Coronary artery (tissue), 2 donors: ENCODE measurements around the gene KLF3.

Source experiments
- DNase-seq: peaks from one replicate; pipeline ENCODE4 v3.0.0-alpha.2; 2017; ENCODE audit warnings: low spot score
- H3K27ac ChIP-seq, 2 donors: fragments of 200-600 bp; sonication (generic); one replicate each; pipeline ENCODE4 v1.5.1; 2016 to 2019
- H3K4me3 ChIP-seq: fragments of 200-600 bp; sonication (generic); 2 replicates; pipeline ENCODE4 v1.5.1; 2016; ENCODE audit warnings: mild to moderate bottlenecking, moderate library complexity
- TF ChIP-seq, protein P1 (sequence below): fragments of 200-600 bp; sonication (generic); IDR thresholded peaks from one replicate; pipeline ENCODE4 v1.5.1; 2019; ENCODE audit warnings: antibody characterized with exemption

KLF3 gene

DNA sequence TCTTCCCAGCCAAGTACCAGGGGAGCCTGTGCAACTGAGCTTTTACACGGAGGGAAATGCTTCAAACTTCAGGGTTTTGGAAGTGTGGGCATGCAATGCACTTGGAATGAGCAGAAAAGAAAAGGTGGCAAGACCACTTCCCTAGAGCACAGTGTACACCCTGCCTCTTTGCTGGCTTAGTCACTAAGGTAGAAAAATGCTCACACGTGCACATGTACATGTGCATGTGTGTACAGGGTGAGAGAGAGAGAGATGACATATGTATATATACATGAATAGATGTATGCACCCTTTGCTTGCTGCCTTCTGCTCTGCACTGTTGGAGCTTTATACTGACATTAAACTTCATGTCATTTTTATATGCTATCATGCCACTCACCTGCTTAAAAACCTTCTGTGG is 7.9 kb upstream of the KLF3 start:
- Histone ChIP-seq H3K4me3 (no peak overlapping the region), H3K27ac (no peak overlapping the region)
- TF ChIP-seq, protein P1, sequence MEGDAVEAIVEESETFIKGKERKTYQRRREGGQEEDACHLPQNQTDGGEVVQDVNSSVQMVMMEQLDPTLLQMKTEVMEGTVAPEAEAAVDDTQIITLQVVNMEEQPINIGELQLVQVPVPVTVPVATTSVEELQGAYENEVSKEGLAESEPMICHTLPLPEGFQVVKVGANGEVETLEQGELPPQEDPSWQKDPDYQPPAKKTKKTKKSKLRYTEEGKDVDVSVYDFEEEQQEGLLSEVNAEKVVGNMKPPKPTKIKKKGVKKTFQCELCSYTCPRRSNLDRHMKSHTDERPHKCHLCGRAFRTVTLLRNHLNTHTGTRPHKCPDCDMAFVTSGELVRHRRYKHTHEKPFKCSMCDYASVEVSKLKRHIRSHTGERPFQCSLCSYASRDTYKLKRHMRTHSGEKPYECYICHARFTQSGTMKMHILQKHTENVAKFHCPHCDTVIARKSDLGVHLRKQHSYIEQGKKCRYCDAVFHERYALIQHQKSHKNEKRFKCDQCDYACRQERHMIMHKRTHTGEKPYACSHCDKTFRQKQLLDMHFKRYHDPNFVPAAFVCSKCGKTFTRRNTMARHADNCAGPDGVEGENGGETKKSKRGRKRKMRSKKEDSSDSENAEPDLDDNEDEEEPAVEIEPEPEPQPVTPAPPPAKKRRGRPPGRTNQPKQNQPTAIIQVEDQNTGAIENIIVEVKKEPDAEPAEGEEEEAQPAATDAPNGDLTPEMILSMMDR: no peak
- no peak for DNase-seq

DNA sequence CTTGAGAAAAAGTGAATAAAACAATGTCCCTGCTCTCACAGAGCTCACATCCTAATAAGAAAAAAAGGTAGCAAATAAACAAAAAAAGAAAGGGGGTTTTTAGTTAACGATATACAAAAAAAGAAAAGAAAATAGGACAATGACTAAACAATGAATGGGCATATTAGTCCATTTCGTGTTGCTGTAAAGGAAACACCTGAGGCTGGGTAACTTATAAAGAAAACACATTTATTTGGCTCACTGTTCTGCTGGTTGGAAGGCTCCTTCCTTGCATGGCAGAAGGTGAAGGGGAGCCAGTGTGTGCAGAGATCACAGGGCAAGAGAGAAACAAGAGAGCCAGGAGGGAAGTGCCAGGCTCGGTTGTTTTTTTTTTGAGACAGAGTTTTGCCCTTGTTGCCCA is 4.7 kb upstream of the KLF3 start:
- no peak for DNase-seq
- no peak overlapping the region for H3K27ac ChIP-seq
- no peak overlapping the region for H3K4me3 ChIP-seq
- TF ChIP-seq, protein P1: no peak

DNA sequence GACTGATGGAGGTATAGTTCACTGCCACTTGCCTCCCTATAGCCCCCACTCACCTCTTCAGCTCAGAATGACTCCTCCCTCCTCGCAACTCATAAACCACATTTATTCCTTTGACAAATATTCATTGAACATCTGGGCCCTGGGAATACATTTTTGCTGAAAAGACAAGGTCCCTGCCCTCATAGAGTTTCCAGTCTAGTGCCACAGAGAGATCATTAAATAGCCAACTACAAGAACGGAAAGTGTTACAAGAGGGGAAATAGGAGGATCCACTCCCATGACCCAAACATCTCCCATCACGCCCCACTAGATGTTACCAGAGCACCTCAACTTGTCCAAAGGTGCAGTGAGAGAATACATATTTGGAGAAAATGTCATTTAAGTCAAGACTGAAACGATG is 3.2 kb upstream of the KLF3 start:
- no peak for DNase-seq
- no peak overlapping the region for H3K27ac ChIP-seq
- TF ChIP-seq, protein P1: no peak
- no peak overlapping the region for H3K4me3 ChIP-seq

DNA sequence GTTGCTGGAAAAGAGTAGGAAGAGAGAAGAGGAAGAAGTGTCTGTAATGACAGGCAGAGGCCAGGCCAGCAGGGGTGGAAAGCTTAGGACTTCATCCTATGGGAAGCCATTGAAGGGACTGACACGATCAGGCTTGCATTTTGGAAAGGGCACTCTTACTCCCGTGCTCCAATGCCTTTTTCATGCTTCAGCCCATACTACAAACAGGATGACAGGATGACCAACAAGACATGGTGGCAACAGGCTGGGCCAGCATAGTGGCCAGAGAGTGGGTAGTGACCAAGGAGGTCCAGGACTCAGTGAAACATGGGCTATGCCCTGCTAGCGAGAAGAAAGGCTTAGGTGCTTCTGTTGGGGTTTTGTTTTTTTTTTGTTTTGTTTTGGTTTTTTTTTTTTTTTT is 2.6 kb upstream of the KLF3 start:
- H3K4me3 ChIP-seq: no peak overlapping the region
- TF ChIP-seq, protein P1: no peak
- no peak for DNase-seq
- no peak overlapping the region for H3K27ac ChIP-seq

DNA sequence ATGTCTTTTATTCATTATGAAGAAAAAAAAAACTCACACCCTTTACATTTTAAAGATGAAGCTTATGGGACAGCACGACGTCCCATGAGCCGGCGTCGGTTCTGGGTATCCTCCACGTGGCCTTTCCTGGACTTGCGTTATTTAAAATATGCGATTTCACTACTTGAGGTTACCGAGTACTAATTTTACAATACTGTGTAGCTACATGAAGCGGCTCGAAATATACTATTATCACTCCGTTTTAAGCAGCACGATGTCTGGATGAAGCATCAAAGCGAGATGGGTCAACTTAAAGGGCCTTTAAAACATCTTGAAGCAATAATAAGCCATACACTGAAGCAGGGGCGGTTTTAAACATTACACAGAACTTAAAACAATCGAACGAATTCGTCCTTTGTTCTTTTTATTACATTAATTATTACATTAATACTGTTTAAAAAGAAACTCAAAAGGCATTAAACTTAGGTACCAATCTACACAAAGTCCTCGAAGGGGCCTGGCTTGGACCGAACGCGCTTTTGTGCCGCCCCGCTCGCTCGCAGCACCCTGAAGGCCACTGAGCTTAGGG is 1.4 kb upstream of the KLF3 start:
- peak overlapping the region; percentile 98 to 99 for H3K27ac ChIP-seq
- no peak for DNase-seq
- TF ChIP-seq, protein P1: no peak
- H3K4me3 ChIP-seq: peak overlapping the region; percentile 90

DNA sequence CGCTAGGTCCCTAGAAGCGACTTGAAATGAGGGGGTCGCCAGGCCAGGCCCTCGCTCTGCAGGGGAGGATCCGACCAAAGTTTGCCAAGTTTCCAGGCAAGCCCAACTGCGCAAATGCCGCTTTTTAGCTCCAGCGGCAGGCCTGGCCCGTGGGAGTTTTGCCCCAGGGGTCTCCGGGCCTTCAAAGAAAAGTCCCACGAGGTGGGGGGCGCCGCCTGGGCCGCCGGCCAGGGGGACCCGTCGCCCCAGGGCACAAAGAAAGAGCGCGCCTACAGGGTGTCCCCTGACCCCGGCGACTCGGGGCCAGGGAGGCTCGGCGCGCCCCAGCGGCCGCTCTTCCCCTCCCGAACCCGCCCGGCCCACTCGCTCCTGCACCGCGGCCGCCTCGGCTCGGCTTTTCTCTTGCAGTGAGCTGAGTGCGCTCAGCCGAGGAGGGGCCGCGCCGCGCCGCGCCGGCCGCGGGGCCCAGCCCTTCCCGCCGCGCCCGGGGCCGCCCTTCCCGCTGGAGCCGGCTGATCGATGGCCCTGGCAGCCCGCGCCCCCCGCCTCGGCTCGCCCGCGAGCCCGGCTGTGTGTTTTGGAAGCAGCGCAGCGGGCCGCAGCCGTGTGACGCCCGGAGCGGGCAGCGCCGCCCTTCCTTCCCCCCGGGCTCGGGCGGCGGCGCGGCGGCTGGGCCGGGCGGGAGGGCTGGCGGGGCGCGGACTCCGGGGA is 754 bp upstream of the KLF3 start:
- Histone ChIP-seq H3K27ac (peak overlapping the region; percentile 98 to 99), H3K4me3 (peak overlapping the region; percentile 90)
- TF ChIP-seq, protein P1: no peak
- DNase-seq: peak; percentile 84
